Measurements from ENCODE around the gene PSME2.

DNA sequence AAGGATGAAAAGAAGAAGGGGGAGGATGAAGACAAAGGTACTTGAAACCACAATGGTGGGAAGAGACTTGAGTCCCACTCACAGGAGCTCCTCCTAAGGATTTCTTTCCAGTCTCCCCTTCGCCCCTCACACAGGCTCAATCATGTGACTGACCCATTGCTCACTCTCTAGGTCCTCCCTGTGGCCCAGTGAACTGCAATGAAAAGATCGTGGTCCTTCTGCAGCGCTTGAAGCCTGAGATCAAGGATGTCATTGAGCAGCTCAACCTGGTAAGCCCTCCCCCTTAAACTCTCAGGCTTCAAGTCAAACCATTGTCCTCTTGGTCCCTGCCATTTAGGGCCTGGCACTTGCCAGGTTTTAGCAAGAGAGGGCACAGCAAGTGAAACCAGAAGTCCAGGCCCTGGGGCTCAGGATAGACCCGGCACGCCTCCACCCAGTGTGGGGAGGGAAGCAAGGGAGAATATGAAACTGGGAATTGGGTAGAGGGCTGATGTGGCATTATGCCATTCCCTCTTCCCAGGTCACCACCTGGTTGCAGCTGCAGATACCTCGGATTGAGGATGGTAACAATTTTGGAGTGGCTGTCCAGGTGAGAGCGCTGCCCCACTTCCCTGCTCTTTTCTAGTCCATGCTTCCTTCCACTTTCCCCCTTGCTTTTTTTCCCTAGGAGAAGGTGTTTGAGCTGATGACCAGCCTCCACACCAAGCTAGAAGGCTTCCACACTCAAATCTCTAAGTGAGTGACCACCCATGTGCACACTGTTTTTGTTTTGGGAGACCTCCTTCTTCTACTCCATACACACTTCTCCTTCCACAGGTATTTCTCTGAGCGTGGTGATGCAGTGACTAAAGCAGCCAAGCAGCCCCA is 8.6 kb downstream of the PSME2 start:
- TF ChIP-seq CTCF (conservative IDR thresholded peaks at IDR 0.05; ENCODE audit: low read depth, low read length): no peak
- no peak for TF ChIP-seq EZH2 (IDR thresholded peaks at IDR 0.05; ENCODE audit: borderline replicate concordance, low read depth, low read length, poor library complexity, severe bottlenecking)

Data from A673 (cell line).